ENCODE measurements around the gene NAV2. TPM values are rescaled to one million over a fixed set of nuclear protein-coding genes. Genes with fewer than 3 reads are reported as not detected.

NAV2 gene
- total RNA-seq, 1 experiment from 2014 or later = 46.3 TPM

- Histone ChIP-seq H4K5ac (ENCODE audit: insufficient read length, low read depth, low read length) (no peak overlapping the region), H2BK120ac (ENCODE audit: low read depth, low read length, poor library complexity, severe bottlenecking) (no peak overlapping the region), H3T11ph (ENCODE audit: low read length) (no peak overlapping the region), H2AFZ (ENCODE audit: low read length) (no peak overlapping the region), H3K4me2 (ENCODE audit: insufficient read depth, insufficient read length, low read length) (no peak overlapping the region), H3K9me3 (ENCODE audit: control insufficient read depth, low read depth, low read length) (no peaks in the 10 kb centered on the region), H4K91ac (ENCODE audit: insufficient read length, low read depth, low read length) (no peak overlapping the region), H3K79me1 (ENCODE audit: insufficient read depth, low read depth, low read length, poor library complexity, severe bottlenecking) (no peaks in the 10 kb centered on the region), H2BK15ac (ENCODE audit: low read depth, low read length) (no peak overlapping the region), H3K27me3 (ENCODE audit: insufficient read depth, low read length) (no peaks in the 10 kb centered on the region), H3K79me2 (ENCODE audit: insufficient read depth, low read length) (no peaks in the 10 kb centered on the region), H2AK5ac (ENCODE audit: insufficient read length, low read length) (no peak overlapping the region), H3K14ac (ENCODE audit: insufficient read depth, low read length) (no peak overlapping the region), H2BK5ac (ENCODE audit: insufficient read length, low read length) (no peak overlapping the region), H3K18ac (ENCODE audit: insufficient read length, low read depth, low read length) (peak overlapping the region; percentile 28), H3K4ac (ENCODE audit: low read depth, low read length) (no peak overlapping the region), H3K9ac (ENCODE audit: extremely low read depth, insufficient read length, low read length) (no peak overlapping the region), H2BK20ac (ENCODE audit: low read depth, low read length, poor library complexity, severe bottlenecking) (no peak overlapping the region), H3K27ac (ENCODE audit: insufficient read length, low read depth, low read length) (no peak overlapping the region), H4K20me1 (ENCODE audit: control insufficient read depth, insufficient read depth, insufficient read length) (no peaks in the 10 kb centered on the region), H3K23me2 (ENCODE audit: insufficient read length, low read depth, low read length, poor library complexity, severe bottlenecking) (no peaks in the 10 kb centered on the region), H2BK12ac (ENCODE audit: insufficient read length, low read depth, low read length) (no peak overlapping the region), H3K56ac (ENCODE audit: insufficient read length, low read depth, low read length) (no peak overlapping the region), H3K23ac (ENCODE audit: insufficient read length, low read depth, low read length) (no peak overlapping the region), H3K4me1 (ENCODE audit: insufficient read depth, low read length) (no peaks in the 10 kb centered on the region), H4K8ac (replicated peaks; ENCODE audit: insufficient read length, low read depth, low read length) (no peak overlapping the region)
- WGBS (ENCODE audit: extremely low coverage, insufficient read length, low lambda C conversion rate) = no CpG with 5 or more reads among the region's 8 CpGs
- no peak for DNase-seq
- H3K4me3 Mint-ChIP-seq = no peak overlapping the region
- no peaks in the 10 kb centered on the region for H3K9me3 Mint-ChIP-seq
- peaks cover 3 to 12% (median 6%) of the 10 kb centered on the region in 3 experiments; a peak in 6 of 7 replicates for H3K36me3 Mint-ChIP-seq (ENCODE audit: insufficient read depth in 1 of 3, low read depth in 3 of 3)
- peak overlapping the region in 1 of 3 experiments; percentile 8; a peak in 2 of 7 replicates for H3K27ac Mint-ChIP-seq
- no peaks in the 10 kb centered on the region for H3K27me3 Mint-ChIP-seq (ENCODE audit: low read depth)
- TF ChIP-seq CTCF (conservative IDR thresholded peaks at IDR 0.05) = no peak
- H3K4me1 Mint-ChIP-seq = peaks cover 17 to 22% of the 10 kb centered on the region in 2 experiments
These were observed 268.5 kb downstream of the NAV2 start for GRCh38 chr11:19980957-19981669.
